RCC 7860 (cell line): Measurements from ENCODE around the gene ACHE.
"Not testable (repeated sequence)": the region's sequence is repeated elsewhere in the genome, so short reads cannot be mapped to it uniquely, and the experiment has no call there.

Experiments used
- DNase-seq: peaks from one replicate; pipeline ENCODE4 v3.0.0-alpha.2; 2015; ENCODE audit warnings: low spot score
- FAIRE-seq: peaks from 2 replicates; lab custom pipeline; 2012; peaks lifted over from hg19 to GRCh38; lab: Jason Lieb, UNC

Gene ACHE

DNA sequence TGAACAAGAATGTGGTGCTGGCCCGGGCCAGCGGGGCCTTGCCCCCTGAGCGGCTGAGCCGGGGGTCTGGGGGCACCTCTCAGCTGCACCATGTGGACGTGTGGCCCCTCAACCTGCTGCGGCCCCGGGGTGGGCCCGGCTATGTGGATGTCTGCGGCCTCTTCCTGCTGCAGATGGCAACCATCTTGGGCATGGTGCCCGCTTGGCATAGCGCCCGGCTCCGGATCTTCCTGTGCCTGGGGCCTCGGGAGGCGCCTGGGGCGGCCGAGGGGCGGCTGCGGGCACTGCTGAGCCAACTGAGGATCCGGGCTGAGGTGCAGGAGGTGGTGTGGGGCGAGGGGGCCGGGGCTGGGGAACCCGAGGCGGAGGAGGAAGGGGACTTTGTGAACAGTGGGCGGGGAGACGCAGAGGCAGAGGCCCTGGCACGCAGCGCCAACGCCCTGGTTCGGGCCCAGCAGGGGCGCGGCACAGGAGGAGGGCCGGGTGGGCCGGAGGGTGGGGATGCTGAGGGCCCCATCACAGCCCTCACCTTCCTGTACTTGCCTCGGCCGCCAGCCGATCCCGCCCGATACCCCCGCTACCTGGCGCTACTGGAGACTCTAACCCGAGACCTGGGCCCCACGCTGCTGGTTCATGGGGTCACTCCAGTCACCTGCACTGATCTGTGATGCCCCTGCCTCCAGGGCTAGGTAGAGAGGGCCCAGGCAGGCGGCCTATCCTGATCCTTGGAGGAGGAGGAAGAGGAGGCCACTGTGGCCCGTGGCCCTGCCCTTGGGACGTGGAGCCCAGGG lies 29.6 kb downstream of the ACHE start:
- FAIRE-seq (no peak), DNase-seq (peak; percentile 43)

DNA sequence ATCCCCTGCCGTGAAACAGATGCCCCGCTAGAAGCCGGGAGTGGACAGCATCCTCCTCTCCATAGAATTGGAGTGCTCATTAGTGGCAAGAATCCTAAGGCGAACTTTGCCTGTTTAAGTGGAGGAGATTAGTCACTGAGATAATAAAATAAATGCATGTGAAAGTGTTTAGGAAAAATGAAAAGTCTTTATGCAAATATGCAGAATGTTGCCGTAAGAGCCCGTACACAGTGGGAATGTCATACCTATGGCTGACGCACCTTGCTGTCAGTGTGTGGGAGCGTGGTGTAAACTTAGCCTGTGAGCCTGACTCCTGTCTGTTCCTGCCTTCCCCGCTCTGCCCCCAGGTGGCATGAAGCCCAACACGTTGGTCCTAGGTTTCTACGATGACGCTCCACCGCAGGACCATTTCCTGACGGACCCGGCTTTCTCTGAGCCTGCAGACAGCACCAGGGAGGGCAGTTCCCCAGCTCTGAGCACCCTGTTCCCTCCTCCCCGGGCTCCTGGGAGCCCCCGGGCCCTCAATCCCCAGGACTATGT lies 30.2 kb downstream of the ACHE start:
- DNase-seq (peak; percentile 48), FAIRE-seq (no peak)

DNA sequence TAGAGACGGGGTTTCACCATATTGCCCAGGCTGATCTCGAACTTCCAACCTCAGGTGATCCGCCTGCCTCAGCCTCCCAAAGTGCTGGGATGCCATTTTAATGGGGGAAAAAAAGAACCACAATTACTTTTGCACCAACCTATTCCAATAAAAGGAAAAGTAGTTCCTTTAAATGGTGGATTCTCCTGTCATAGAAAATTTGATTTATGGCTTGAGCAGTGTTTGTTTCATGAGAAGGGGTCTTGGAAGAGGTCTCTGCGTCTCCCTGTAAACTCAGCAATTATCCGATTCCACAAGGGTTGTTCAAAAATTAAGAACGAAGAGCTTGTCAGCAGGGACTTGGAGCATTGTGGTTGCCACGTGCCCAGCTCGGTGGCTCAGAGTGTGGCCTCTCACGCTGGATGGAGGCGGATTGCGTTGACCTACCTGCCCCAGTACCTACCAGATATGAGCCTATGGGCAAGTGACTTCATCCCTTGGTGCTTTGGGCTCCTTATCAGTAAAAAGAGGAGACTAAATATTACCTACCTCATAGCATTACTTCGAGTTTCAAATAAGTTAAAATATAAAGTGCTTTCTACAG lies 31.3 kb downstream of the ACHE start:
- no peak for FAIRE-seq
- no peak for DNase-seq

DNA sequence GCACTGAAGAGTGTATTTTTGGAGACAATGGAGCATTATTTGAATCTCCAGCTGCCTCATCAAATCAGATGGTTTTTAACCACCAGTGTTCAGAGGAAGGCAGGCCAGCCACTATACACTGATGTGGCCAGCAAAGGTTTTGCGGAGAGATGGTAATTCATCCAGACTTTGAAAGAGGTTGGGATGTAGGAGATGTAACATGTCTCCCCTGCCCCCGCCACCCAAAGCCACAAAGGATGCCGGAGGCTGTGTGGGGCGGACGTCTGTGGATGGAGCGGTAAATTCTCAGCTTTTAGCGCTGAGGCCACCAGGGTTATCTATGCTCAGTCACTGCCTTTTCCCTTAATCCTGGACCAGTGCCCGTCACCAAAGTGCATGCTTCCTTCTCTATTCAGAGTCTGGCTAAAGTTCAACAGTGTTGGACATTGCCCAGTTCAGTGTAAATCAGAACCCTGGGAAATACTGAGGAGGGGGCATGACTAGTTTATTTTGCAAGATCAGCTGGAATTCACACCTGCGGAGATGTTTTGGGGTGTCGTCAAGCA lies 32.2 kb downstream of the ACHE start:
- FAIRE-seq = no peak
- DNase-seq = peak; percentile 40

DNA sequence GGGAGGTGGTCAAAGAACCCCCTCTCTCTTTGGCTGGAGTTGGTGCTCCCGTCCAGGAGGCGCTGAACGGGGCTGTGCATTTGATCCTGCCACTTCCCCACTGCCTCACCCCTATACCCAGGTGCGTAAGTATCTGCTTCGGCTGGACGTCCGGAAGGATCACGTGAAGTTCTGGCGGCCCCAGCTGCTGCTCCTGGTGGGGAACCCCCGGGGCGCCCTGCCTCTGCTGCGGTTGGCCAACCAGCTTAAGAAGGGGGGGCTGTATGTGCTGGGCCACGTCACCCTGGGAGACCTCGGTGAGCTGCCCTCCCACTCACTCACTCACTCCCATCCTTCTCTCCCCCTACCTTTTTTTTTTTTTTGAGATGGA lies 34.1 kb downstream of the ACHE start:
- FAIRE-seq (no peak), DNase-seq (no peak)

DNA sequence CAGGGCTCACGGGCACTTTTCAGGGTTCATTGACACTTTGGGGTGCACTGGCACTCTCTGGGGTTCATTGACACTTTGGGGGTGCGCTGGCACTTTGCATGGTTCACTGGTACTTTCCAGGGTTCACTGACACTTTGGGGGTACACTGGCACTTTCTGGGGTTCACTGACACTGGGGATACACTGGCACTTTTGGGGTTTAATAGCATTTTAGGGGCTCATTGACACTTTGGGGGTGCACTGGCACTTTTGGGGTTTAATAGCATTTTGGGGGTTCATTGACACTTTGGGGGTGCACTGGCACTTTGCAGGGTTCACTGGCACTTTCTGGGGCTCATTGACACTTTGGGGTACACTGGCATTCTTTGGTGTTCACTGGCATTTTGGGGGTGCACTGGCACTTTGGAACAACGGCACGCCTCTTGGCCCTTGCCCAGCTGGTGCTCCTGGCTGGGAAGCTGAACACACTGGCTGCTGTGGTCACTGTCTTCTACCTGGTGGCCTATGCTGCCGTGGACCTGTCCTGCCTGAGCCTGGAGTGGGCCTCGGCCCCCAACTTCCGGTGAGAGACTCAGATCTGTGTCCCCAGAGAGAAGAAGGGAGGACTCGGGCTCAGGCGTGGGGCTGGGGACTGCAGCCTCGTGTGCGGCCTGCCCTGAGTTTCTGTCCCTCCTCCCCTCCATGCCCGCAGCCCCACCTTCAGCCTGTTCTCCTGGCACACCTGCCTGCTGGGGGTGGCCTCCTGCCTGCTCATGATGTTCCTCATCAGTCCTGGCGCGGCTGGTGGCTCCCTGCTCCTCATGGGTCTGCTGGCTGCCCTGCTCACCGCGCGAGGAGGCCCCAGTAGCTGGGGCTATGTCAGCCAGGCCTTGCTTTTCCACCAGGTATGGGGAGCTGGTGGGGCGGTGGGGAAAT lies 34.7 kb downstream of the ACHE start:
- no peak for DNase-seq

DNA sequence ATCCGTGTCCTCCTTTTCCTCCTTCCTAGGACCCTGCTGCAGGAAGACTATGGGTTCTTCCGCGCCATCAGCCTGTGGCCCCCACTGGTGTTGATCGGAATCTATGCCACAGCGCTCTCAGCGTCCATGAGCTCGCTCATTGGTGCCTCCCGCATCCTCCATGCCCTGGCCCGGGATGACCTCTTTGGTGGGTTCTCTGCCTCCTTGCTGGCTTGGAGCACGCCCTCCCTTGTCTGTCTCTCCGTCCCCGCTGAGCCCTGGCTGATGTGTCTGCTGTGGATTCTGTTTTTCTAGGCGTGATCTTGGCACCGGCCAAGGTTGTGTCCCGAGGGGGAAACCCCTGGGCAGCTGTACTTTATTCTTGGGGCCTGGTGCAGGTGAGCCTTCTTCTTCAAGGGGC lies 35.8 kb downstream of the ACHE start:
- DNase-seq = no peak

More for the DNA sequence above, 34.7 kb downstream of the ACHE start:
- FAIRE-seq = no peak

DNA sequence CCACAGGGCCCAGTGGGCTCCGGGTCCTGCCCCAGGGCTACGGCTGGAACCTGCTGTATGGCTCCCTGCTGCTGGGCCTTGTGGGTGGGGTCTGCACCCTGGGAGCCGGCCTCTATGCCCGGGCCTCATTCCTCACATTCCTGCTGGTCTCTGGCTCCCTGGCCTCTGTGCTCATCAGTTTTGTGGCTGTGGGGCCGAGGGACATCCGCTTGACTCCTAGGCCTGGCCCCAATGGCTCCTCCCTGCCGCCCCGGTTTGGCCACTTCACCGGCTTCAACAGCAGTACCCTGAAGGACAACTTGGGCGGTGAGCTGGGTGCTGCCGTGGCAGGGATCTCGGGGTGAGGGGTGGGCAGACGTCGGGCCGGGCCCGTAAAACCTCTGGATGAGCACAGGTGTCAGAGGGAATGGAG lies 38.8 kb downstream of the ACHE start:
- DNase-seq = no peak
- no peak for FAIRE-seq

More for the DNA sequence above, 35.8 kb downstream of the ACHE start:
- FAIRE-seq = no peak

DNA sequence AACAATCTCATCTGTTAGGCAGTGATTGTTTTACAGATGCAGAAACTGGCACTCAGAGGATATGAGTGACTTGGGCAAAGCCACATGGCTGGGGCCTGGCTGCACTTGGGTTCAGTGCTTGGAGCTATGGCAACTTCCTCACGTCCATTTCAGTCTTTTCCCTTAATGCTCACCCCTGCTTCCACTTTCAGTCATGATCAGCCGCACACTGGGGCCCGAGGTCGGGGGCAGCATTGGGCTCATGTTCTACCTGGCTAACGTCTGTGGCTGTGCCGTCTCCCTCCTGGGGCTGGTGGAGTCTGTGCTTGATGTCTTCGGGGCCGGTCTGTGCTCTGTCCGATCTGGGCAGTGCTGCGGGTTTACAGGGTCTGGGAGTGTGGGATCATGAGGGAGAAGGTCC lies 40.2 kb downstream of the ACHE start:
- no peak for DNase-seq
- no peak for FAIRE-seq

DNA sequence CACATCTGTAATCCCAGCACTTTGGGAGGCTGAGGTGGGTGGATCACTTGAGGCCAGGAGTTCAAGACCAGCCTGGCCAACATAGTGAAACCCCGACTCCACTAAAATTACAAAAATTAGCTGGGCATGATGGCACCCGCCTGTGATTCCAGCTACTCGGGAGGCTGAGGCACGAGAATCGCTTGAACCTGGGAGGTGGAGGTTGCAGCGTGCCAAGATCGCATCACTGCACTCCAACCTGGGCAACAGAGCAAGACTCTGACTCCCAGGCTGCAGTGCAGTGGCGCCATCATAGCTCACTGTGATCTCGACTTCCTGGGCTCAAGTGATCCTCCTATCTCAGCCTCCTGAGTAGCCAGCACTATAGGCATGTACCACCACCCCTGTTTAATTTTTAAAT lies 40.8 kb downstream of the ACHE start:
- not testable (repeated sequence) for DNase-seq, FAIRE-seq

DNA sequence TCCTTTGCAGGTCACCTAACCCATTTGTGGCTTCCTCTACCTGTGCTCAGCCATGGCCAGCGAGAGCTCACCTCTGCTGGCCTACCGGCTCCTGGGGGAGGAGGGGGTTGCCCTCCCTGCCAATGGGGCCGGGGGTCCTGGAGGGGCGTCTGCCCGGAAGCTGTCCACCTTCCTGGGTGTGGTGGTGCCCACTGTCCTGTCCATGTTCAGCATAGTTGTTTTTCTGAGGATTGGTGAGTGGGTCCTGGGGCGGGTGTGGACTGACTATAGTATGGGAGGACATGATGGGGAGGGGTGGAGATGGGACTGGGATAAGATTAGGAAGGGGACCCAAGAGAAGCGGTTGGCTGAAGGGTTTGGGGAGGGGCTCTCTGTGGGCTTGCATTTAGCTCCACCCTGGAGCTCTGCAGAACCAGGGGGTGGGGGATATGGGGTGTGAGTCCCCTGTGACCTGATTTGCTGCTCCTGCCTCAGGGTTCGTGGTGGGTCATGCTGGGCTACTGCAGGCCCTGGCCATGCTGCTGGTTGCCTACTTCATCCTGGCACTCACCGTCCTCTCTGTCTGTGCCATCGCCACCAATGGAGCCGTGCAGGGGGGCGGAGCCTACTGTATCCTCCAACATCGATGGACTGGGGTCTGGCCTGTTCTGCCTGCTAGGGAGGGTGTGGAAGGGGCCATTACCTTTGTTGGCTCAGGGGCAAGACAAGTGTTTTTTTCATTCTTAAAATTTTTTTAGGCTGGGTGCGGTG lies 41.4 kb downstream of the ACHE start:
- DNase-seq = no peak
- no peak for FAIRE-seq

DNA sequence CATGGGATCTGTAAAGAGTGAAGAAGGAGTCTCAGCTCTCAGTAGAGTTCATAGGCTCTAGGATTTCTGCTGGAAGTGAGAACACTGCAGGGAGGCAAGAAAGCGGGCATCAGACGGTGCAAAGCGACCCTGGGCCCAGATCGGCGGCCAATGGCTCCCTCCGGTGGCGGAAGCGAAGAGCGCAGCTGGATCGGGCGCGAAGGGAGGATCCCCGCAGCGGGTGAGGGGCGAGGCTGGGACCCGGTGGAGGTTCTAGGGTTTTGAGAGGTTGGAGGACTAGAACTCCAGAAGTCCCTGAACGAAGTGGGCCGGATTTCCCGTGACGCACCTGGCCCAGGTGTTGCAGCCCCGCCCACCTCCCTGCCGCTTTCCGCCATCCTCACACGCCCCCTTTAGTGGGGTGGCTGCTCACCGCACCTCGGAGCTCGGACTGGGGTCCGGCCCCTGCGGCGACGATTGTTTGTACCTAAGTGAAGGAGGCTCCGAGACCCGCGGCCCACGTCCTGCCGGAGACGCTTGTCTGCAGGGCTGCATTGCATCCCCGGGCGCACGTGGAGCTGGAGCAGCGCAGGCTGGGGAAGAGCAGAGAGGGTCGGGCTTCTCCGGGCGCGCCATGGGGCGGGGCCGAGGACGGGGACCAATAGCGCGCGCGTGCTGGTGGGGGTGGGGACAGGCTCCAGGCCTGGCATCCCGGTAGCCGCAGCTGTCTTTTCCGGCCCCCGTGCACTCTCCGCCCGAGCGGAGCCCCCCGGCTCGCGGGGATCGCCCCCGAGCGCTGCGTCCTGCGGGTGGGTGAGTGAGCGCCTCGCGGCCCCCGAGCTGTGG lies 43.4 kb downstream of the ACHE start, which contains the start of gene SLC12A9:
Gene SLC12A9 (plus strand): TSS at position 666 of the 825 bp plus-strand sequence. CDS start 1,485 bp downstream, outside the sequence.
- FAIRE-seq = peak; percentile 14
- peak; percentile 78 for DNase-seq

DNA sequence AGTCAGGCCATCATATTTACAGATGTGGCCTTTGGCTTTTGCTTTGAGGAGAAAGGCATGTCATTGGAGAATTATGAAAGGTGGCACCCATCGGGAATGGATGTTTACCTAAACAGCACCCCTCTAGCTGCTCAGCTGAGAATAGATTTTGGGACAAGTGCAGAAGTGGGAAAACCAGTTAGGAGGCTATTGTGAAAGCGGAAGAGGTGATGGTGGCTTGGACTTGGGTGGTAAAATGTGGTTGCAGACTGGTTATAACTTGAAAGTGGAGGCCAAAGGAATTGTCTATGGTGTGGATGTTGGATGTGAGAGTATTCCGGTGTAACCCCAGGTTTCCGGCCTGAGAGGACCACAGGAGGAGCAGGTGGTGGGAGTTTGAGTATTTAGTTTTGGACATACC lies 48.3 kb downstream of the ACHE start:
- FAIRE-seq (no peak), DNase-seq (no peak)

DNA sequence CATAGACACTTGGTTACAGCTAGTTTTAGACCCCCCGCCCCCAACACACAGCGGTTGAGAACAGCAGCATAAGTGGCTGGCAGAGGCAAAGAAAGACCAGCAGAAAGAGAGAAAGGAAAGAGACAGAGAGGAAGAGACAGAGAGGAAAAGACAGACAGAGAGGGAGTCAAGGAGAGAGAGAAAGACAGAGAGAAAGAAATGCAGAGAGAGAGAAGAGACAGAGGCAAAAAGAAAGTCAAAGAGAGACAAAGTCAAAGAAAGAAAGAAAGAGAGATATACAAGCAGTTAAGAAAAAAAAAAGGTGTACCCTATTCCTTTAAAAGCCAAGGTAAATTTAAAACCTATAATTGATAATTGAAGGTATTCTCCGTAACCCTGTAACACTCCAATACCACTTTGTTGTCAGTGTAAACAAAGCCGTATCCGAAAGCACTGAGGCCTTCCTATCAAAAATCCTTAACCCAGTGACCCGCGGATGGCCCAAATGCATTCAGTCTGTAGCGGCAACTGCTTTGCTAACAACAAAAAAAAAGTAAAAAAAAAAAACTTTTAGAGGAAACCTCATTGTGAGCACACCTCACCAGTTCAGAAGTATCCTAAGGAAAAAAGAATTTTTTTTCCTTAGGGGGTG lies 55.1 kb downstream of the ACHE start:
- DNase-seq = no peak
- FAIRE-seq = no peak
